Measurements from ENCODE around the gene MEOX1. TPM values are rescaled to one million over a fixed set of nuclear protein-coding genes. Genes with fewer than 3 reads are reported as not detected.
A peak's percentile ranks its signal among the peaks of the same experiment; 100 is the strongest.

MEOX1 gene
- total and polyA plus RNA-seq, 9 donors, result 0.22 to 7.7 (median 1.2) TPM; not detected in 1

DNA sequence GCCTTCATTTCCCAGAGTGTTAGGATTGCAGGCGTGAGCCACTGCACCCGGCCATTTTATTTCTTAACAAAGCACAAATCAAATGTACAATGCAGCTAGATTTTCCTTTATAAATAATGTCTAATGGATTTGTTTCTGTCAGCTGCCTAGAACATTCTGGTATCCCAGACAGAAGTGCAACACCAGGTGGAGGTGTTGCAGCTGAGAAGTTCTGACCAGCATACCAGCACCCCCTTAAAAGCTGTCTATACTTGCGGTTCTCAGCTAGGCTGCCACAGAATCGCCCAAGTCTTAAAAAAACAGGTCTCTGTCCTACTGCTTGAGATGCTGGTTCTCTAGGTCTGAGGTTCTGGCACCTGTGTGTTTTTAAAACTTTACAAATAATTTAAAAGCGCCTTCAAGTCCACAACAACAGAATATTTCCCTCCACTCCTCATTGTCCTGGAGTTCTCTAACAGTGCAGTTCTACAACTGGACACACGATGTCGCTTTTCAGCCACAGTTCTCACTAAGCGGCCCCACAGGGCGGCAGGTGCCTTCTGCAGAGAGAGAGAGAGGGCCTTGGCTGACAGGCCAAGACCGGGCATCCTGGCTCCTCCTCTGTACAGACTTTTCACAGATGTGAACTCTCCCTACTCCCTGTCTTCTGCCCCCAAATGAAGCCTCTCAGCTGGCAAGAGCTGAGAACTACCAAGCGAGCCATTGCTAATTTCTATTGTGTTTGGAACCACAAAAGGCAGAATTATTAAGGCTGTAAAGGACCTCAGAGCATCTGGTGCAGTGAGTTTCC lies 32.6 kb upstream of the MEOX1 start:
- no peaks in the 10 kb centered on the region for H3K9me3 ChIP-seq
- H3K4me1 ChIP-seq (ENCODE audit: insufficient read depth), result no peaks in the 10 kb centered on the region
- no peaks in the 10 kb centered on the region for H3K36me3 ChIP-seq
- H3K27ac ChIP-seq, result no peak overlapping the region
- peak; percentile 63 to 74 (median 68) for DNase-seq
- intact Hi-C loops (cut with DNase I), result loop anchor here in 2 of 4 donors (2.0 to 10.0 kb wide), 2 partner anchors 65 to 151 kb away; partner anchors contain the start of genes CD300LG (in 1 of the 2) and SOST (in 1 of the 2)
- no peak overlapping the region for H3K4me3 ChIP-seq
- TF ChIP-seq, protein P1, sequence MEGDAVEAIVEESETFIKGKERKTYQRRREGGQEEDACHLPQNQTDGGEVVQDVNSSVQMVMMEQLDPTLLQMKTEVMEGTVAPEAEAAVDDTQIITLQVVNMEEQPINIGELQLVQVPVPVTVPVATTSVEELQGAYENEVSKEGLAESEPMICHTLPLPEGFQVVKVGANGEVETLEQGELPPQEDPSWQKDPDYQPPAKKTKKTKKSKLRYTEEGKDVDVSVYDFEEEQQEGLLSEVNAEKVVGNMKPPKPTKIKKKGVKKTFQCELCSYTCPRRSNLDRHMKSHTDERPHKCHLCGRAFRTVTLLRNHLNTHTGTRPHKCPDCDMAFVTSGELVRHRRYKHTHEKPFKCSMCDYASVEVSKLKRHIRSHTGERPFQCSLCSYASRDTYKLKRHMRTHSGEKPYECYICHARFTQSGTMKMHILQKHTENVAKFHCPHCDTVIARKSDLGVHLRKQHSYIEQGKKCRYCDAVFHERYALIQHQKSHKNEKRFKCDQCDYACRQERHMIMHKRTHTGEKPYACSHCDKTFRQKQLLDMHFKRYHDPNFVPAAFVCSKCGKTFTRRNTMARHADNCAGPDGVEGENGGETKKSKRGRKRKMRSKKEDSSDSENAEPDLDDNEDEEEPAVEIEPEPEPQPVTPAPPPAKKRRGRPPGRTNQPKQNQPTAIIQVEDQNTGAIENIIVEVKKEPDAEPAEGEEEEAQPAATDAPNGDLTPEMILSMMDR (IDR thresholded peaks at IDR 0.05), result peak; percentile 58 to 81 (median 77)
- no peak for TF ChIP-seq EP300 (IDR thresholded peaks at IDR 0.05)
- H3K27me3 ChIP-seq, result no peaks in the 10 kb centered on the region
- 18 to 22% (median 20%) methylated on average over 11 of the region's 11 CpGs for WGBS, 3 donors

DNA sequence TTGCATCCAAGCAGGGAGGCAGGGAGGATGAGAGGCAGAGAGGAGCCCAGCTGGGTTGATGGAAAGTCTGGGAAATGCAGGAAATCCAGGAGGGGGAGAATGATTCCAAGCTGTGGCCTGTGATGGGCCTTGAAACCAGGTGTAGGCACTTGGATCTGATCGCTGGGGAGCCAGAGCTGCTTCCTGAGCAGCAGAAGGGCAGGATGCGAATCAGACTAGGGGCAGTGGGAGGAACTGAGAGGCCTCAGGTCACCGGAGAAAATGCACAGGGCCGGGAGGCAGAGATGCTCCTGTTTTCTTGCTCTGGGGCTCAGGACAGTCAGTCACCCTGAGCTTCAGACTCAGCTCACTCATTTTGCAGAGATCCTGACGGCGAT lies 29.6 kb upstream of the MEOX1 start:
- Histone ChIP-seq H3K27me3 (no peaks in the 10 kb centered on the region), H3K9me3 (no peaks in the 10 kb centered on the region), H3K27ac (no peak overlapping the region), H3K4me1 (ENCODE audit: insufficient read depth) (no peaks in the 10 kb centered on the region), H3K4me3 (no peak overlapping the region), H3K36me3 (no peaks in the 10 kb centered on the region)
- TF ChIP-seq, protein P1 (IDR thresholded peaks at IDR 0.05), result no peak
- no peak for TF ChIP-seq POLR2A (IDR thresholded peaks at IDR 0.05)
- no peak for TF ChIP-seq EP300 (IDR thresholded peaks at IDR 0.05)
- no peak for DNase-seq
- 49 to 60% (median 56%) methylated on average over 6 of the region's 6 CpGs for WGBS, 3 donors
- intact Hi-C loops (cut with DNase I), result loop anchor here in 1 of 4 donors (10.0 kb wide), 1 partner anchor 153 kb away; the partner anchor contains the start of gene CD300LG

DNA sequence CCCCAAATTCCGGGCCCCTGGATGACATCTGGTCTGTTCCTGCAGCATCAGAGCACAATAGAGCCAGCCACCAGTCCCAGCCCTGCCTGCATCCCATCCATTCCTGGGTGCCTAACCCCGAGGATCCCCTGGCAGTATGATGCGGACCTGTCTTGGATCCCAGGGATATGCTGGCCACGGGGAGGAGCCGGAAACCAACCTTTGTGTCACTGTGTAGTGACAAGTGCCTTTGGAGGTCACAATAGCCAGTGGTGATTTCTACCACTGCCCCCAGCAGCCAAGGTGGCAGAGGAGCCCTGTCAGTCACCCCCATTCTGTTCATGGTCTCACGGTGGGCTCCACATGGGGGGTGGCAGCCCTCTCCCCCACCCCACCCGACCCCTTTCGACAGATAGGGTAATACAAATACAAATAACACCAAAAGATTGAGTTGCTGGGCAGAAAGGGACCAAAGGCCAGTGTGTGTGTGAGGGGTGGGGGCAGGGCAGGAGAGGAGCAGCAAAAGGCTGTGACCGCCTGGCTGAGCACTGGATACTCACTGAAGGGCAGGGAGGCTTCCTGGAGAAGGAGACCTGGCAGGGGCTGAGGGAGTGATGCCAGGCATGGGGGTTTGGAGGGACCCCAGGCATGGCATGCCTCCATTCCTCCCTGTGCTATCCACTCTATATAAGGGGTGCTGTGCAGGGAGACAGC lies 29.0 kb upstream of the MEOX1 start:
- no peak for DNase-seq
- Histone ChIP-seq H3K9me3 (no peaks in the 10 kb centered on the region), H3K36me3 (no peaks in the 10 kb centered on the region), H3K4me1 (ENCODE audit: insufficient read depth) (no peaks in the 10 kb centered on the region), H3K27ac (no peak overlapping the region), H3K4me3 (no peak overlapping the region), H3K27me3 (no peaks in the 10 kb centered on the region)
- TF ChIP-seq, protein P1 (IDR thresholded peaks at IDR 0.05), result no peak
- TF ChIP-seq POLR2A (IDR thresholded peaks at IDR 0.05) (no peak), EP300 (IDR thresholded peaks at IDR 0.05) (no peak)
- intact Hi-C loops (cut with DNase I), result loop anchor here in 1 of 4 donors (10.0 kb wide), 1 partner anchor 154 kb away; the partner anchor contains the start of gene CD300LG
- 74 to 82% (median 75%) methylated on average over 9 of the region's 9 CpGs for WGBS, 3 donors

DNA sequence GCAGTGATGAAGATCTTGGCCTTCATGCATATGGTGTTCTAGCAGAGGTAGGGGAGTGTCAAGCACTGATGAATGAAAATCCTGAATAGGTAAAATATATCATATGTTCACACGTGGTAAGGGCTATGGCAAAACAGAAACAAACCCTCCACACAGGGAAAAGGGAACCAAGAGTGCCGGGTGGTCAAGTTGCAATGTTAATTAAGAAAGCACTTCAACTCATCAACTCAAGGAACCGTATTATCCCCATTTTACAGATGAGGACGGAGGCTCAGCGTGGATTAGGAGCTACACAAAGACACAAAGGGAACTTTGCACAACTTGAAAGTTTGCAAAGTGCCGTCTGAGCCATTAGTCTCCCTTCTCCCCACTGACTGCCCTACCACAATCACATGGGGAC lies 28.1 kb upstream of the MEOX1 start:
- no peak for DNase-seq
- Histone ChIP-seq H3K9me3 (no peaks in the 10 kb centered on the region), H3K27me3 (no peaks in the 10 kb centered on the region), H3K4me3 (no peak overlapping the region), H3K4me1 (ENCODE audit: insufficient read depth) (no peaks in the 10 kb centered on the region), H3K36me3 (no peaks in the 10 kb centered on the region), H3K27ac (no peak overlapping the region)
- intact Hi-C loops (cut with DNase I), result loop anchor here in 1 of 4 donors (10.0 kb wide), 1 partner anchor 155 kb away; the partner anchor contains the start of gene CD300LG
- 63 to 74% (median 69%) methylated on average over 6 of the region's 6 CpGs for WGBS, 3 donors
- no peak for TF ChIP-seq EP300 (IDR thresholded peaks at IDR 0.05)
- TF ChIP-seq, protein P1 (IDR thresholded peaks at IDR 0.05), result no peak
- no peak for TF ChIP-seq POLR2A (IDR thresholded peaks at IDR 0.05)
